Left ventricle myocardium superior (tissue), 1 donor: ENCODE measurements around the gene PCMTD2. TPM values are rescaled to one million over a fixed set of nuclear protein-coding genes. Genes with fewer than 3 reads are reported as not detected.

ENCODE experiments used
- ATAC-seq: fragments of 200-7000 bp; cut with Tn5 transposase; one replicate; pipeline ENCODE4 v1.9.1; 2020; ENCODE audit warnings: mild to moderate bottlenecking, moderate library complexity
- DNase-seq: peaks from one replicate; pipeline ENCODE4 v3.0.0-alpha.2; 2020
- intact Hi-C: fragments of 100-400 bp; cut with micrococcal nuclease; formaldehyde crosslinking; loops from one replicate; pipeline ENCODE4 v1.11.0; 2022
- total RNA-seq: library from RNA; stranded (reverse); fragmentation: NEBNext Ultra II Directional; extraction: Animal tissue kit (Norgen Biotek cat#: 25700); gene quantifications from one replicate; pipeline ENCODE4 v1.2.1, GENCODE V29; 2021
- donor health status: DM: no; HTN: yes; CAD: no; lungs with severe emphysema.

Gene PCMTD2
- total RNA-seq, 1 donor from 2014 or later: 87.2 TPM

DNA sequence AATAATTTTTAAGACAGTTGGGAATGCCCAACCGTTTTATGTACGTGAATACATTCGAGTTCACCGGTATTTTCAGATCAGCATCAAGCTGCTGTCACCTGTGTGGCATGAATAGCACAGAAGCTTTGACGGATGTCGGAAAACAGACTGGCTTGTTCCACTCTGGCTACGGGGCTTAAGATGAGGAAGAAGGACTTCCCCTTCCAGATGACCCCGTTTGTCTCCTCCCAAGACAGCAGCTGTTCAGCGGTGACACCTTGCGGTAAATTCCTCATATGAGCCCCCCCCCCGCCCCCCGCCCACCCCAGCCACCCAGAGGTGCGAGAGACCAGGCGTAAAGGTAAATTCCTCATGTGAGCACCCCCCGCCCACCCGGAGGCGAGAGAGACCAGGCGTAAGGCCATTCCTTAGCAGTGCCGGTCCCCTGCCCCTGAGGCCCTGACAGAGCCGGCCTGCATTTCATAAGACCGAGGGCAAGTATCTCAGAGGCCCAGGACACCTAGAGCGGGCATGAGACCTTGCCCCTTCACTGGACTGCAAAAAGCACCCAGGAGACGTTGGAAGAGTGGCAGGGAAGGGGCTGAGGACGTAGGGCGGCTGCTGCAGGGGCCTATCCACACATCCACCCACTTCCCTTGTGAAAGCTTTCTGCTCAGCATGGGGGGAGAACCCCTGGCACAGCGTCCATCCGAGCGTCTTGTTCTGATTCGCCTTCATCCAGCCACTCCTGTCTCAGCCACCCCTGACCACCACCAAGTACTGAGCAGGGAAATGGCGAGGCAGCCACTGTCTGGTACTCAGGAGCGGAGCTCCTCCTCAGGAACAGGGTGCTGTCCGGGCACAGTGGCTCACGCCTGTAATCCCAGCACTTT is 7.3 kb upstream of the PCMTD2 start:
- no peak for ATAC-seq

GRCh38 chr20:64250027-64250426 is 5.5 kb upstream of the PCMTD2 start:
- intact Hi-C loops: no loop called here
- ATAC-seq (no peak), DNase-seq (no peak)

More for the DNA sequence above, 7.3 kb upstream of the PCMTD2 start:
- intact Hi-C loops: no loop called here
- DNase-seq: no peak

- ATAC-seq (no peak), DNase-seq (no peak)
- intact Hi-C loops: no loop called here
These were observed 2.6 kb upstream of the PCMTD2 start for GRCh38 chr20:64253000-64253383.

- ATAC-seq (no peak), DNase-seq (no peak)
- intact Hi-C loops: no loop called here
These were observed 2.1 kb upstream of the PCMTD2 start for GRCh38 chr20:64253443-64253842.

DNA sequence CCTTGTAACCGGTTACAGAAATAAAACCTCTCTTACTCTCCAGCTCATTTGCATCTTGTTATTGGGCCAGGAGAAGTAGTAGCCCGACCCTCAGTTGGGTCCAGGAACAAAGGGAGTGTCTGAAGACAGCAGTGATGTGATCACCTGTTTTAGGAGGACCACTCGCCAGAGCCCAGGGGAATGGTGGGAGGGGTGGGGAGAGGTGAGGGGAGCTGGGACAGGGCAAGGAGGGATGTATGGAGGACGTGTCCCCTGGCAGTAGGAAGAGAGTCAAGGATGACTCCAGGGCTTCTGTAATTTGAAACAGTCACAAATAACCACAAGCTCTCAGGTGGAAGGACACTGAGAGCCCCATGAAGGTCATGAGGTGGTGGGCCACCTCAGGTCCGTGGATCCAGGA is 1.4 kb upstream of the PCMTD2 start:
- ATAC-seq (no peak), DNase-seq (no peak)
- intact Hi-C loops: no loop called here

DNA sequence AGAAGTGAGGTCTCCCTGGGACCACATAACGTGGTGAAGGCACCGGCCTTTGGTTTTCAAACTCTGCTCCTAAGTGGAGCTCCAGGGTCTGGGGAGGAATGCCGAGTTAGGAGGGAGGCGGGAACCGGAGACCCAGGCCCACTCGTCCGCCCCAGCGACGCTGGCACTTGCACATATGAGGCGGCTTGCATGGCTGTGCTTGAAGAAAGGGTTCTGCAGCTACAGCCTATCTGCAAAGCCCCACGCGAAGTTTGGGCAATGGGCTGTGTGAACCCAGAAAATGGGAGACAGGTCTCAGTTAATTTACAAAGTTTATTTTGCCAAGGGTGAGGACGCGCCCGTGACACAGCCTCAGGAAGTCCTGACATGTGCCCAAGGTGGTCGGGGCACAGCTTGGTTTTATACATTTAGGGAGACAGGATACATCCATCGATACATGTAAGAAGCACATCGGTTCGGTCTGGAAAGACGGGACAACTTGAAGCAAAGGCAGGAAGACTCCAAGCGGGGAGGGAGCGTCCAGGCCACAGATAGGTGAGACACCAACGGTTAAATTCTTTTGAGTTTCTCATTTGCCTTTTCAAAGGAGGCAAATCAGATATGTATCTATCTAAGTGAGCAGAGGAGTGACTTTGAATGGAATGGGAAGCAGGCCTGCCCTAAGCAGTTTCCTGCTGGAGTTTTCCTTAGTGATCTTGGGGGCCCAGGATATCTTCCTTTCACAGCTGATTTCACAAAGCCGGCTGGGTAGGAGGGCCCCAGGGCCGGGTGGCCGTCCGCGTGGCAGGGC is 782 bp upstream of the PCMTD2 start:
- intact Hi-C loops: no loop called here
- ATAC-seq (no peak), DNase-seq (no peak)

GRCh38 chr20:64256282-64256935 is 861 bp downstream of the PCMTD2 start:
- DNase-seq (no peak), ATAC-seq (peak; percentile 6)
- intact Hi-C loops: no loop called here

DNA sequence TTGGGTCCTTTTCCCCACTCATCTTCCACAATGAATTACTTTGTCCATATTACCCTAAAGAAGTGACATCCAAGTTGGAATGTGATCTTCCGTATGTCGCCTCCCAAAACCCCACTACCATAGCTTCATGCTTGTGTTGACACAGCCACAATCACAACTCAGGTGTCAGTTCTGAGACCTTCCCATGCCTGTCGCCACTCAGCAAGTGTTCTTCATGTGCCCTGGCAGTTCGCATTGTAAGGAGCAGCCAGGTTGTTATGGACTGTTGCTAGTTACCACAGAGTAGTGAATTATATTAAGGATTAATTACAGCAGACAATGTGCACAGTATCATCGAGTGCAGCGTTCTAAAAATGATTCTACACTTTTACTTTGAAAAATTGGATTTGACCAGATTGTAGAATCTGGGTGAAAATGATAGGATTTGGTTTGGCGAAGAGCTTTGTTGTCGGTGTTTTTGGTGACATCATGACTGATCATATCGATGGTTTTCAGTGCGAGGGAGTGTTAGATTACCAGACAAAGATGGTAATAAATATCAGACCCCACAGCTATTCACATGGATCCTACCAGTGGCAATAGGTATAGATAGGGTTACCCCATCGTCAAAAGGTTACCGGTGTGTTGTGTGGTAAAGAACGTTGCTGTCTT is 1.7 kb downstream of the PCMTD2 start:
- DNase-seq (no peak), ATAC-seq (peak; percentile 27)
- intact Hi-C loops: no loop called here

GRCh38 chr20:64258071-64258823 is 2.7 kb downstream of the PCMTD2 start:
- DNase-seq (no peak), ATAC-seq (no peak)
- intact Hi-C loops: no loop called here

DNA sequence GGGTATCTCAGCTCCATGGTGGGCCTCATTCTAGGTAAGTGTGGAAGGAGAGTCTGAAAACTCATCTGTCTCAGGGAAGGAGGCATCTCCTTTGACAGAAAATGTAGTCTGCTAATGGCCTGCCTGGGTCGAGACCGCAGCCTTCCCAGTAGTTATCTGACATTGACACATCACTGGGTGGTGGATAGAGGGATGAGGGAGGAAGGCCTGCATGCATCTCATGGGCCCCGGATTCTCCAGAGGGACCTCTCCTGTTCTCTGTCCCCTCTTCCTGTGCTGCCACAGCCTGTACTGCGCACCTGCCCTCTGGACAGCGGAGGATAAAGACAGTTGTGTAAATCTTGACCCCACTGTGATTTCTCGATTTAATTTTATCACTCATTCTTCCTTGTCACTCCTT is 4.7 kb downstream of the PCMTD2 start:
- no peak for ATAC-seq
- DNase-seq: no peak
- intact Hi-C loops: no loop called here

GRCh38 chr20:64261138-64261537 is 5.6 kb downstream of the PCMTD2 start:
- ATAC-seq (peak; percentile 68), DNase-seq (no peak)
- intact Hi-C loops: no loop called here

GRCh38 chr20:64264091-64264490 is 8.5 kb downstream of the PCMTD2 start:
- DNase-seq (no peak), ATAC-seq (no peak)
- intact Hi-C loops: no loop called here

- intact Hi-C loops: no loop called here
- DNase-seq: no peak
These were observed 9.7 kb downstream of the PCMTD2 start for GRCh38 chr20:64265201-64265600.

GRCh38 chr20:64266988-64267387 is 11.4 kb downstream of the PCMTD2 start:
- ATAC-seq: peak; percentile 28
- intact Hi-C loops: no loop called here

More at GRCh38 chr20:64265201-64265600, 9.7 kb downstream of the PCMTD2 start:
- ATAC-seq: peak; percentile 26

GRCh38 chr20:64268174-64268573 is 12.6 kb downstream of the PCMTD2 start:
- DNase-seq: peak; percentile 57
- intact Hi-C loops: no loop called here
- ATAC-seq: peak; percentile 75

More at GRCh38 chr20:64266988-64267387, 11.4 kb downstream of the PCMTD2 start:
- no peak for DNase-seq

- DNase-seq (no peak), ATAC-seq (no peak)
- intact Hi-C loops: no loop called here
These were observed 14.3 kb downstream of the PCMTD2 start for GRCh38 chr20:64269604-64270411.

DNA sequence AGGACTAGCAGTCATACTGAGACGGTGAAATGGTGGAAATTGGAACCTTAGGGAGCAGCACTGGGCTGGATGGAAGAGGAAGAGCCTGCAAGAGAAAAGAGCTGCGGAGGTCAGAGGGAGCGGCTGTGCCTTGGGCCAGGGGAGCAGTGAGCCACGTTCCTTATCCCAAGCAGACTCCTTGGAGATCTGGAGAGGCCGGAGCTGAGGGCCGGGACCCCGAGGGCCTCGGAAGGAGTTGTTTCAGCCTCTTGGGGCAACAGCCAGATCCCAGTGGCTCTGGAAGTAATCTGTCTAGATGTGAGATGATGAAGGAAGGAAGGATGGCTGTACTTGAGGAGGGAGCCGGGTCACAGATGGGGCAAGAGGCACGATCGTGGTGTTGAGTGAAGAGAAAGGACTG is 16.1 kb downstream of the PCMTD2 start:
- intact Hi-C loops: no loop called here
- no peak for DNase-seq
- ATAC-seq: no peak

DNA sequence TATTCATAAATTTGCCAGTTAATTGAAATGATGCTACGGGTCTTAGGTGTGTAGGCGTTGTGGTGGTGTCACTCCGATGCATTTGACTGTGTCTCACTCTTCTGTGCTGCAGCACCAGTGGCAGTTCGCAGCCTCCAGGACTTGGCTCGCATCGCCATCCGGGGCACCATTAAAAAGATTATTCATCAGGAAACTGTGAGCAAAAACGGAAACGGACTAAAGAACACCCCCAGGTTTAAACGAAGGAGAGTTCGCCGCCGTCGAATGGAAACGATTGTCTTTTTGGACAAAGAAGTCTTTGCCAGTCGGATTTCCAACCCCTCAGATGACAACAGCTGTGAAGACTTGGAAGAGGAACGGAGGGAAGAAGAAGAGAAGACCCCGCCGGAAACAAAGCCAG is 17.6 kb downstream of the PCMTD2 start:
- ATAC-seq (no peak), DNase-seq (no peak)
- intact Hi-C loops: no loop called here
